ENCODE measurements around the gene MRPL33. TPM values are rescaled to one million over a fixed set of nuclear protein-coding genes. Genes with fewer than 3 reads are reported as not detected.

MRPL33 gene
- 61.2 and 66.8 TPM in 2 replicates for total RNA-seq (2021)
- long read RNA-seq, transcript MRPL33-201 (4 exons, 518 nt) = major isoform, 8 of 24 reads
- long read RNA-seq, transcript MRPL33-202 (3 exons, 404 nt) = minor isoform, 5 of 24 reads
- long read RNA-seq, partial matches to known transcripts = 3 of 24 reads
- long read RNA-seq, other reads (novel, unspliced or antisense) = 7 of 24 reads

GRCh38 chr2:27771548-27772335, at the start of gene MRPL33:
TSS of gene MRPL33 (plus strand) at chr2:27771719. CDS start at chr2:27771778, 59 bp downstream.
- H3K4ac ChIP-seq (ENCODE audit: low read depth, low read length) = no peak within 1 kb of the TSS
- no peak within 1 kb of the TSS for H4K91ac ChIP-seq (ENCODE audit: insufficient read length, low read depth, low read length)
- H2BK20ac ChIP-seq (ENCODE audit: low read depth, low read length, poor library complexity, severe bottlenecking) = no peak within 1 kb of the TSS
- peak within 1 kb of the TSS; percentile 71 for H3K27ac ChIP-seq (ENCODE audit: insufficient read length, low read depth, low read length)
- H3K9me3 ChIP-seq (ENCODE audit: control insufficient read depth, low read depth, low read length) = no peaks in the 10 kb centered on the region
- H3K9me3 Mint-ChIP-seq = no peaks in the 10 kb centered on the region
- peaks cover 5% of the 10 kb centered on the region for H3K23me2 ChIP-seq (ENCODE audit: insufficient read length, low read depth, low read length, poor library complexity, severe bottlenecking)
- peaks cover 16 to 18% of the 10 kb centered on the region in 2 experiments for H3K4me1 Mint-ChIP-seq
- no peaks in the 10 kb centered on the region for H3K4me1 ChIP-seq (ENCODE audit: insufficient read depth, low read length)
- peak within 1 kb of the TSS; percentile 83 for H3K9ac ChIP-seq (ENCODE audit: extremely low read depth, insufficient read length, low read length)
- H4K5ac ChIP-seq (ENCODE audit: insufficient read length, low read depth, low read length) = no peak within 1 kb of the TSS
- H2BK120ac ChIP-seq (ENCODE audit: low read depth, low read length, poor library complexity, severe bottlenecking) = no peak within 1 kb of the TSS
- peak within 1 kb of the TSS; percentile 70 for H2AFZ ChIP-seq (ENCODE audit: low read length)
- H4K8ac ChIP-seq (replicated peaks; ENCODE audit: insufficient read length, low read depth, low read length) = no peak within 1 kb of the TSS
- H3K79me2 ChIP-seq (ENCODE audit: insufficient read depth, low read length) = peaks cover 16% of the 10 kb centered on the region; the same call in 1 of the 2 replicates
- peak within 1 kb of the TSS; percentile 97 for H3K18ac ChIP-seq (ENCODE audit: insufficient read length, low read depth, low read length)
- H3K56ac ChIP-seq (ENCODE audit: insufficient read length, low read depth, low read length) = no peak within 1 kb of the TSS
- H2BK15ac ChIP-seq (ENCODE audit: low read depth, low read length) = no peak within 1 kb of the TSS
- H2BK5ac ChIP-seq (ENCODE audit: insufficient read length, low read length) = no peak within 1 kb of the TSS
- no peak within 1 kb of the TSS for H3K23ac ChIP-seq (ENCODE audit: insufficient read length, low read depth, low read length)
- no peak for TF ChIP-seq CTCF (conservative IDR thresholded peaks at IDR 0.05)
- H2AK5ac ChIP-seq (ENCODE audit: insufficient read length, low read length) = no peak within 1 kb of the TSS
- peaks cover 7 to 17% (median 16%) of the 10 kb centered on the region in 3 experiments for H3K36me3 Mint-ChIP-seq (ENCODE audit: insufficient read depth in 1 of 3, low read depth in 3 of 3)
- no peak within 1 kb of the TSS for H2BK12ac ChIP-seq (ENCODE audit: insufficient read length, low read depth, low read length)
- H3K4me2 ChIP-seq (ENCODE audit: insufficient read depth, insufficient read length, low read length) = peak within 1 kb of the TSS; percentile 87
- H3K79me1 ChIP-seq (ENCODE audit: insufficient read depth, low read depth, low read length, poor library complexity, severe bottlenecking) = peaks cover 8% of the 10 kb centered on the region
- peak within 1 kb of the TSS; percentile 99 for H3K4me3 Mint-ChIP-seq
- peaks cover 2% of the 10 kb centered on the region for H4K20me1 ChIP-seq (ENCODE audit: control insufficient read depth, insufficient read depth, insufficient read length)
- no peaks in the 10 kb centered on the region for H3K27me3 ChIP-seq (ENCODE audit: insufficient read depth, low read length)
- peak within 1 kb of the TSS; percentile 99 to 100 (median 100) for H3K27ac Mint-ChIP-seq
- peaks cover 8% of the 10 kb centered on the region; the same call in 1 of the 2 replicates for H3K27me3 Mint-ChIP-seq (ENCODE audit: low read depth)
- H3T11ph ChIP-seq (ENCODE audit: low read length) = no peak within 1 kb of the TSS
- WGBS (ENCODE audit: extremely low coverage, insufficient read length, low lambda C conversion rate) = no CpG with 5 or more reads among the region's 48 CpGs
- DNase-seq = peak; percentile 96
- H3K14ac ChIP-seq (ENCODE audit: insufficient read depth, low read length) = peak within 1 kb of the TSS; percentile 94; the same call in 1 of the 2 replicates

Data from H9 (cell line).